Skeletal muscle satellite cell (primary cell): ENCODE measurements around the gene NUP214.
"Not testable (repeated sequence)": the region's sequence is repeated elsewhere in the genome, so short reads cannot be mapped to it uniquely, and the experiment has no call there.

Source experiments
- H3K27me3 ChIP-seq: 2 replicates; pipeline ENCODE4 v1.7.0; 2013; ENCODE audit warnings: low read length; ENCODE audit not compliant: control insufficient read depth, insufficient read depth
- H3K36me3 ChIP-seq: 2 replicates; pipeline ENCODE4 v1.7.0; 2013; ENCODE audit warnings: mild to moderate bottlenecking, control low read depth, low read length; ENCODE audit not compliant: insufficient read depth
- H3K4me1 ChIP-seq: 2 replicates; pipeline ENCODE4 v1.7.0; 2013; ENCODE audit warnings: low read length; ENCODE audit not compliant: control insufficient read depth, insufficient read depth
- H3K4me2 ChIP-seq: 2 replicates; pipeline ENCODE4 v1.7.0; 2013; ENCODE audit warnings: mild to moderate bottlenecking, low read length
- H3K4me3 ChIP-seq: 2 replicates; pipeline ENCODE4 v1.7.0; 2013; ENCODE audit warnings: low read length
- H3K9ac ChIP-seq: 2 replicates; pipeline ENCODE4 v1.7.0; 2013; ENCODE audit warnings: mild to moderate bottlenecking, low read depth, low read length, moderate library complexity
- H3K9me3 ChIP-seq: replicated peaks from 2 replicates; pipeline ENCODE4 v1.7.0; 2013; ENCODE audit warnings: mild to moderate bottlenecking, control low read depth, low read length

Gene NUP214

DNA sequence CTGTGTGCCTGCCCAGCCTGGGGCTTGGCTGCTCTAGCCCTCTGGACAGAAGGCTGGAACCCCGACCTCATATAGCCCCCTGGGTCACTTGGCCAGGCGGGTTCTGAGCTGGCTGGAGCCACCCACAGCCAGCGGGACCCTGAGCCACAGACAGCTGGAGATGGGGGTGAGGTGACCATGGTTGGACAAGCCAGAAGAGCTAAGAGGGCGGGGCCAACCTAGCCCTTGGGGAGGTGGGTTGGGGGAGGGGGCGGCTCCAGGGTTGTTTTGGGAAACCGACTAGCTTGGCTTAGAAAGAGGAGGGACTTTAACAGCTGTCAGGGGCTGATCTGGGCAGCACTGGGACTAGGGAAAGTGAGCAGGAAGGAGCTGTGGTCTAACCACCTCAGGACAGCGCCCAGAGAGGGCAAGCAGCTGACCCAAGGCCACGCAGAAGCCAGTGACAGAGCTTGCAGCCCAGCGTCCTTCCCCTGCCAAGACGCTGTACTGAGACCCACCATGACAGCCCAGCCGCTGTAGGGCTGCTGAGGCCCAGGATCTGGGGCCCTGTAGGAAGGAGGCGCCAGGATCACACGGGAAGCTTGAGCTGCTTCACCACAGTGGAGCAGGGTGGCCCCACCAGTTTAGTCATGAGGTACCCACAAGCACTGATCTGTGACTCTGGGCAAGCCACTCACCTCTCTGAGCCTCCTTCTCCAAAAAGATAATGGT lies 26.8 kb upstream of the NUP214 start:
- Histone ChIP-seq H3K9ac (no peak overlapping the region), H3K4me3 (no peak overlapping the region), H3K4me2 (no peak overlapping the region), H3K27me3 (peaks cover 67% of the 10 kb centered on the region), H3K9me3 (no peaks in the 10 kb centered on the region), H3K4me1 (peaks cover 5% of the 10 kb centered on the region), H3K36me3 (no peaks in the 10 kb centered on the region)

DNA sequence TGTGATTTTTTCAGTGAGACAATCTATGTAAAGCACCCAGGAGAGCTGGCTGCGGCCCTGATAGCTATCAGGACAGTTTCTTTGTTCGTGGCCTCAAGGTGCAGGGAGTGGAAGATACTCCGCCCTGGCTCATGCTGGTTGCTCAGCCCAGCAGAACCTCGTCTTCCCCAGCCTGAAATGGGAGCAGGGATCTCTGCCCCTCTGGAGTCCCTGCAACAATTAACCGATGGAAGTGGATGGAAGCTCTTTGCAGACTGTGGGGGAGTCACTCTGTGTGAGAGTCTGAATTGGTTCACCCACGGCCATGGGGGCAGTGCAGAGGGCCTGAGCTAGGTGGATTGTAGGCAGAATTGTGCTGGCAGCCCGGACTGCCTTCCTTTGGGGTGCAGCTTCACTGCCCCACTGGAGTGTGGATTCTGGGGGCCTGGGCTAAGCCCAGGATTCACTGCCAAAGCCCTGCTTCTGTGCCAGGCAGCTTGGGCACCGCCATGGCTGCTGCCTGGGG lies 26.2 kb upstream of the NUP214 start:
- Histone ChIP-seq H3K36me3 (no peaks in the 10 kb centered on the region), H3K9me3 (no peaks in the 10 kb centered on the region), H3K27me3 (peaks cover 62% of the 10 kb centered on the region), H3K4me1 (peaks cover 5% of the 10 kb centered on the region), H3K9ac (no peak overlapping the region), H3K4me2 (no peak overlapping the region), H3K4me3 (no peak overlapping the region)

DNA sequence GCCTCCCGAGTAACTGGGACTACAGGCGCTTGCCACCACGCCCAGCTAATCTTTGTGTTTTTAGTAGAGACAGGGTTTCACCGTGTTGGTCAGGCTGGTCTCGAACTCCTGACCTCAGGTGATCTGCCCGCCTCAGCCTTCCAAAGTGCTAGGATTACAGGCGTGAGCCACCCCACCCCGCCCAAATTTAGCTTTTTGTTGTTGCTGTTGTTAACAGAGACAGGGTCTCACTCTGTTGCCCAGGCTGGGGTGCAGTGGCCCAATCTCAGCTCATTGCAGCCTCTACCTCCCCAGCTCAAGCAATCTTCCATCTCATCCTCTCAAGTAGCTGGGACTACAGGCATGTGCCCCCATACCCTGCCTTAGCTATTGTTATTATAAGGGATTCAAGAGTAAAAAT lies 25.5 kb upstream of the NUP214 start:
- peaks cover 55% of the 10 kb centered on the region for H3K27me3 ChIP-seq
- not testable (repeated sequence) for H3K4me3 ChIP-seq, H3K9me3 ChIP-seq, H3K4me1 ChIP-seq, H3K36me3 ChIP-seq, H3K9ac ChIP-seq, H3K4me2 ChIP-seq

DNA sequence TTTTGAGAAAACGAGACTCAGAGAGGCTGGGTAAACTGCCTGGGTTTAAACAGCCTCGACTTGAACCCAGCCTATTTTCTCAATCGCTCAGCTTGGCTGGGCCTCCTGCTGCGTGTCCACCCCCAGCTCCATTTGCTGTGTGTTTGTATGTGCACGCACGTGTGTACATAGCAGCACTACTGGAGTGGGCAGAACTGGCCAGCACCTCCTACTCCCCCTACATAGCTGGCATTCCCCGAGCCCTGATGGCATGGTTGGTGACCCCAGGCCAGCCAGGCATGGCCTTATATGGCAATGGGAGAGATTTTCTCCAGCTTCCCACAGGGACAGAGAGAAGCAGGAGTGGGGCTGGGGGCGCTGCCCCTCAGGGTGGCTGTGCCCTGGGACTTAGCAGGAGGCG lies 24.9 kb upstream of the NUP214 start:
- no peak overlapping the region for H3K4me3 ChIP-seq
- no peak overlapping the region for H3K9ac ChIP-seq
- H3K9me3 ChIP-seq, result no peaks in the 10 kb centered on the region
- peaks cover 5% of the 10 kb centered on the region for H3K4me1 ChIP-seq
- H3K27me3 ChIP-seq, result peaks cover 53% of the 10 kb centered on the region
- H3K36me3 ChIP-seq, result no peaks in the 10 kb centered on the region
- H3K4me2 ChIP-seq, result no peak overlapping the region

DNA sequence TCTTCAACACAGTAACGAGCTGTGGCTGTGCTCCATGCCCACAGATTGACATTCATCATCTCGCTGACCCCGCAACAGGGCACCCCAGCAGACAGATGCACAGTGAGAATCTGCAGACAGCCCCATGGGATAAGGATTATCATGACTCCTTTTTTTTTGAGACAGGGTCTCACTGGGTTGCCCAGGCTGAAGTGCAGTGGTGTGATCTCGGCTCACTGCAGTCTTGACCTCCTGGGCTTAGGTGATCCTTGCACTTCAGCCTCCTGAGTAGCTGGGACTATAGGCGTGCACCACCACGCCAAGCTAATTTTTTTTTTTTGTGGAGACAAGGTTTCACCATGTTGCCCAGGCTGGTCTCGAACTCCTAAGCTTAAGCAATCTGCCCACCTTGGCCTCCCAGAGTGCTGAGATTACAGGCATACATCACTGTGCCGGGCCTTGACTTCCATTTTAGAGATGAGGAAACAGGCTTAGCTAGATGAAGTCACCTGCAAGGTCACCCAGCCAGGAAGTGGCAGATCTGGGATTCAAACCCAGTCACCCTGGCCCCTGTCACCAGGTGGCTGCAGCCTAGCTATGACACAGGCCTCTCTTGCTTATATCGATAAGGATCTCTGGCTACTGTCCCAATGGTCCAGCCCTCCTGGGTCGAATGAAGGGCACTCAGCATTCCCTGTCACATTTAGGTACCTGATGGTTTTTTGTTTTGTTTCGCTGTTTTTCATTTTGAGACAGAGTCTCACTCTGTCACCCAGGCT lies 24.0 kb upstream of the NUP214 start:
- Histone ChIP-seq H3K4me1 (peaks cover 5% of the 10 kb centered on the region), H3K4me3 (no peak overlapping the region), H3K4me2 (no peak overlapping the region), H3K27me3 (peaks cover 50% of the 10 kb centered on the region), H3K9me3 (no peaks in the 10 kb centered on the region), H3K9ac (no peak overlapping the region), H3K36me3 (no peaks in the 10 kb centered on the region)

DNA sequence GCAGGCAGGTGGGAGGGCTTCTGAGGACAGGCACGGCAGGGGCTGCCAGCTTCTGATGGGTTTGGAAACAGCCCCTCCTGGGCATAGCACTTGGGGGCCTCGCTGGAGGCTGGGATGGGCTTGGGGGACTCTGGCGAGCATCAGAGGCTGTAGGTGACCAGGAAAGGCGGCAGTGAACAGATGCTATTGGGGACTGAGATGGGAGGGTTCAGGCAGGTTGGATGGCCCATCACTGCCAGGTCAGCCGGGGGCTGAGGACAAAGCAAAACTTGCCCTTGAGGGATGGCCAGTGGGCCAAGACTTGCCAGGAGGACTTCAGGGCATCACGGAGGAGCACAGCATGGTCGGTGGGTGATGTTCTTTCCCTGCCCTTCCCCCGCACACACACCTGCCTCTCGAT lies 22.4 kb upstream of the NUP214 start:
- H3K9ac ChIP-seq, result no peak overlapping the region
- H3K4me1 ChIP-seq, result peaks cover 5% of the 10 kb centered on the region
- H3K27me3 ChIP-seq, result peaks cover 42% of the 10 kb centered on the region
- no peak overlapping the region for H3K4me2 ChIP-seq
- H3K9me3 ChIP-seq, result no peaks in the 10 kb centered on the region
- H3K36me3 ChIP-seq, result no peaks in the 10 kb centered on the region
- H3K4me3 ChIP-seq, result no peak overlapping the region

DNA sequence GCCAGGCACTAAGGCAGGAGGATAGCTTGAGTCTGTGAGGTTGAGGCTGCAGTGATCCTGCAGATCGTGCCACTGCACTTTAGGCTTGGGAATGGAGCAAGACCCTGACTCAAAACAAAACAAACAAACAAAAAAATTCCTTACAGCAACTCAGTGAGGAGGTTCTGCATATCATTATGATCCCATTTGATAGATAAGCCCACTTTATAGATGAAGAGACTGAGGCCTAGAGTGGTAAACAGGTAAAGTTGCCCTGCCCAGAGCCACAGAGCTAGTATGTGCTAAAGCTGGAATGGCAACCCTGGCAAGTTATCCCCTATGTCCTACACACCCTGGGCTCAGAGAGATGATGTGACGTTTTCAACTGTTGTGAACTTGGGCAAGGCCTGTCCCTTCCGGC lies 21.9 kb upstream of the NUP214 start:
- no peaks in the 10 kb centered on the region for H3K9me3 ChIP-seq
- H3K27me3 ChIP-seq, result peaks cover 40% of the 10 kb centered on the region
- no peak overlapping the region for H3K9ac ChIP-seq
- no peaks in the 10 kb centered on the region for H3K36me3 ChIP-seq
- H3K4me3 ChIP-seq, result no peak overlapping the region
- H3K4me2 ChIP-seq, result no peak overlapping the region
- peaks cover 5% of the 10 kb centered on the region for H3K4me1 ChIP-seq

DNA sequence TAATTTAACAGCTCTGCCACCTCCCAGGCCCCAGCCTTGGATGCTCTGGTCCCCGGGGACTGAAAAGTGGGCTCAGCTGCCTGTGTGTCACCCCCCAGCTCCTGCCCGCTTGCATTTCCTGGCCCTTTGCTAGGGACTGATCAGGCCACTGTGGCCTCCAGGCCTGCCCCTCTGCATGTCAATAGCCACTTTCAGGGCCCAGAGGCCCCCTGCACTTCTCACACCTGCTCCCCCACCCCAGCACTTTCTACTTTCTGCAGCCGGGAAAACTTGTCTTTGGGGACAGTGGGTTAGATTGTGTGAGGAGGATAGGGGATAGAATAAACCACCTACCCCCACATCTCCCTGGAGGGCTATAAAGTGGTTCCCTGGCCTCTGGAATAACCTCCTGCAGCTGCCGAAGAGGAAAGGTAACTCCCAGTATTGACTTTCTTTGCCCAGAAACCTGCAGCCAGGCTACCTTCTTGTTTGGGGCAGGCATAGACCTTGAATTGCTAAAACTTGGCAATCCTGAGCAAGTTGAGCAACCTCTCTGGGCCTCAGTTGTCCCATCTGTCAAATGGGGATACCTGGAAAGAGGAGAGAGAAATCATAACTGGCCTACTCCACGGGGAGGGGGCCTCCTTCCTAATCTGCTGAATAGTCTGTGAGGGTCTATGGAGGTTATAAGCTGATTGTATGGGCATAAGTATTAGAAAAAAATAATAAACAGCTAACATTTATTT lies 21.2 kb upstream of the NUP214 start:
- Histone ChIP-seq H3K4me2 (no peak overlapping the region), H3K36me3 (no peaks in the 10 kb centered on the region), H3K4me1 (peaks cover 5% of the 10 kb centered on the region), H3K4me3 (no peak overlapping the region), H3K9ac (no peak overlapping the region), H3K9me3 (no peaks in the 10 kb centered on the region), H3K27me3 (peaks cover 36% of the 10 kb centered on the region)

DNA sequence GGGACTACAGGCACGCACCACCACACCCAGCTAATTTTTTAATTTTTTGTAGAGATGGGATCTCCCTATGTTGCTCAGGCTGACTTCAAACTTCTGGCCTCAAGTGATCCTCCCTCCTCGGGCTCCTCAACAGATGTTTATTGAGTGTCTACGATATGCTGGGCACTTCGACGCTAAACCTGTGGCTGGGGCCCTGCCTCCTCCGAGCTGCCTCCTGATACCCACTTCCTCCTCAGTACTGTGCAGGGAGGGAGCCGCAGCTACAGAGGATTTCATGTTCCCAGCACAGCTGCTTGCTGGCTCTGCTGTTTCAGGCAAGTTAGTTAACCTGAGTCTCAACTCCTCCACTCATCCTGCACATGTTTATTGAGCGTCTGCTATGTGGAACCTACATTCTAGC lies 19.4 kb upstream of the NUP214 start:
- Histone ChIP-seq H3K9ac (no peak overlapping the region), H3K9me3 (no peaks in the 10 kb centered on the region), H3K27me3 (peaks cover 33% of the 10 kb centered on the region), H3K4me3 (no peak overlapping the region), H3K4me2 (no peak overlapping the region), H3K36me3 (no peaks in the 10 kb centered on the region), H3K4me1 (peaks cover 5% of the 10 kb centered on the region)

DNA sequence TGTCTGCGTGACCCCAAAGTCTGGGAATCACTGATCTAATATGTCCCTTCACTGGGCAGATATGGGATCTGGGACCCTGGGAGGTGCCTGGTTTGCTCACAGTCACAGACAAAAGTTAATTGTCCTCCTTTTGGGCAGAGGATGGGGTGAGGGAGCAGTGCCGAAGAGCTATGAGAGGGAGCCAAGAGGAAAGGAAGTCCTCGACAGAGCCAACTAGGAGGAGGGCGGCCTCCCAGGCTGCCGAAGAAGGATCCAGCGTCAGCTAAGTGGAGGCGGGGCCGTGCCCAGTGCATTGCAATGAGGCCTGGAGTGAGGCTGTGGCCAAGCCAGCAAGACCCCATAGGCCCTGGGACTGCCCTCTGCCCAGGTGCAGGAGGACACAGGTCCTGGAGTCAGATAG lies 17.6 kb upstream of the NUP214 start:
- no peaks in the 10 kb centered on the region for H3K9me3 ChIP-seq
- H3K36me3 ChIP-seq, result no peaks in the 10 kb centered on the region
- H3K4me1 ChIP-seq, result peaks cover 2% of the 10 kb centered on the region
- H3K4me2 ChIP-seq, result no peak overlapping the region
- H3K9ac ChIP-seq, result no peak overlapping the region
- peaks cover 31% of the 10 kb centered on the region for H3K27me3 ChIP-seq
- H3K4me3 ChIP-seq, result no peak overlapping the region

DNA sequence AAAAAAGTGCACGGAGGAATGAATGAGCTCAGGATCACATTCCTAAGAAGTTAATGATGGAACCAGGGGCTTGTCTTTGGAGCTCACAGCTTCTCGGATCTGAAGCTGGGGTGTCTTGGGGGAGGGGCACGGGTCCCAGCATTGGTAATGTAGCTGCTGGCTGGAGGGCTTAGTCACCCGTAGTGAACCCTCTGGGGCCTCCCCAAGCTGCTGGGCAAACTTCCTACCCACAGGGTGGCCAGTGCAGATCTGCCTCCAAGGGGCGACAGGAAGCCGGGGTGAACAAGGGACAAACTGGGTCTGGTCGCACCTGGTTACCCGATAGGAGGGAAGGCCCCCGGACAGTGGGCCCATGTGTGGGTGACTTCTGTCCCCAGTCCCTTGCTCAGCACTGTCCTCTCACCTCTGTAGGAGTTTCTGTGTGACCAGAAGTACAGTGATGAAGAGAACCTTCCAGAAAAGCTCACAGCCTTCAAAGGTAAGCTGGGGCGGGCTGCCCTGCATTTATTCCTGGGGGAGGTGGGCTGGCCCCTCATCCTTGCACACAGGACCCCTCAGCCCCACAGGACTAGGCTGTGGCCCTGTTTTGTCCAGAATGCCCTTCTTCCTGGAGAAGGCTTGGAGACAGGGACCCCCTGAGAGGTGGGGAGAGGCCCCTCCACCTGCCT lies 14.1 kb upstream of the NUP214 start:
- no peak overlapping the region for H3K4me2 ChIP-seq
- H3K36me3 ChIP-seq, result no peaks in the 10 kb centered on the region
- no peak overlapping the region for H3K9ac ChIP-seq
- no peaks in the 10 kb centered on the region for H3K4me1 ChIP-seq
- no peaks in the 10 kb centered on the region for H3K9me3 ChIP-seq
- H3K4me3 ChIP-seq, result no peak overlapping the region
- peaks cover 16% of the 10 kb centered on the region for H3K27me3 ChIP-seq
